Uterus (tissue), 4 donors: Measurements from ENCODE around the gene BSN. TPM values are rescaled to one million over a fixed set of nuclear protein-coding genes. Genes with fewer than 3 reads are reported as not detected.

Experiments used
- DNase-seq, 2 donors: peaks; one replicate each; pipeline ENCODE4 v3.0.0-alpha.2; 2019 to 2020
- H3K27ac ChIP-seq, 2 donors: fragments of 200-600 bp; sonication (generic); 1 replicate in 1 of 2; 2 replicates in 1 of 2; pipeline ENCODE4 v1.5.1; 2016 to 2018
- H3K27me3 ChIP-seq, 2 donors: fragments of 200-600 bp; sonication (generic); one replicate each; pipeline ENCODE4 v1.5.1; 2018 to 2019; ENCODE audit warnings: control low read depth in 1 of 2
- H3K36me3 ChIP-seq, 2 donors: fragments of 200-600 bp; sonication (generic); one replicate each; pipeline ENCODE4 v1.5.1; 2019; ENCODE audit warnings: control low read depth in 1 of 2
- H3K4me1 ChIP-seq, 2 donors: fragments of 200-600 bp; sonication (generic); one replicate each; pipeline ENCODE4 v1.5.1; 2018 to 2019; ENCODE audit warnings: control low read depth in 1 of 2
- H3K4me3 ChIP-seq, 2 donors: fragments of 200-600 bp; sonication (generic); 1 replicate in 1 of 2; 2 replicates in 1 of 2; pipeline ENCODE4 v1.5.1; 2018 to 2019; ENCODE audit warnings: mild to moderate bottlenecking in 1 of 2
- H3K9me3 ChIP-seq, 2 donors: fragments of 200-600 bp; sonication (generic); one replicate each; pipeline ENCODE4 v1.5.1; 2019; ENCODE audit warnings: control low read depth in 1 of 2
- CTCF ChIP-seq, 4 experiments: fragments of 200-600 bp in 2 of 4; fragments of 450-650 bp in 2 of 4; sonication (generic) in 2 of 4; IDR thresholded peaks; one replicate each; pipeline ENCODE4 v1.5.1; 2016 to 2019; ENCODE audit warnings: antibody characterized with exemption in 4 of 4, mild to moderate bottlenecking in 2 of 4, moderate library complexity in 1 of 4
- POLR2A ChIP-seq, 2 donors: fragments of 450-650 bp; IDR thresholded peaks; one replicate each; pipeline ENCODE4 v1.6.1; 2016; ENCODE audit warnings: antibody characterized with exemption in 2 of 2, mild to moderate bottlenecking in 1 of 2, moderate library complexity in 1 of 2
- intact Hi-C: fragments of 100-400 bp; cut with DNase I; formaldehyde crosslinking; loops from one replicate; pipeline ENCODE4 v1.15.1; 2023; ENCODE audit warnings: low total_unique reads
- total RNA-seq, 4 donors: library from RNA; depleted of rRNA in 3 of 4; stranded (reverse); fragments of >200 nt in 3 of 4; gene quantifications; one replicate each; pipeline versions ENCODE4 v1.1.0 to v1.2.4, GENCODE V29; 2014 to 2023
- donor health status: DM: yes; HTN: yes; CAD: no.

Gene BSN
- total RNA-seq, 4 donors from 2014 or later: 0.29 to 0.95 (median 0.60) TPM

- intact Hi-C loops: loop anchor here (10.0 kb wide), 1 partner anchor 125 kb away; no protein-coding TSS in a partner anchor
- TF ChIP-seq CTCF (IDR thresholded peaks at IDR 0.05) (no peak), POLR2A (IDR thresholded peaks at IDR 0.05) (no peak)
- no peak overlapping the region for H3K4me3 ChIP-seq
- H3K4me1 ChIP-seq: no peaks in the 10 kb centered on the region
- DNase-seq: no peak
- H3K27ac ChIP-seq: no peak overlapping the region
- no peaks in the 10 kb centered on the region for H3K27me3 ChIP-seq
- H3K9me3 ChIP-seq: no peaks in the 10 kb centered on the region
- H3K36me3 ChIP-seq: no peaks in the 10 kb centered on the region
Measured at GRCh38 chr3:49709852-49710251, 155.6 kb downstream of the BSN start.

- no peak for DNase-seq
- Histone ChIP-seq H3K9me3 (no peaks in the 10 kb centered on the region), H3K4me3 (no peak overlapping the region), H3K36me3 (no peaks in the 10 kb centered on the region), H3K27ac (no peak overlapping the region), H3K4me1 (no peaks in the 10 kb centered on the region), H3K27me3 (no peaks in the 10 kb centered on the region)
- TF ChIP-seq POLR2A (IDR thresholded peaks at IDR 0.05): no peak
- no peak for TF ChIP-seq CTCF (IDR thresholded peaks at IDR 0.05)
- intact Hi-C loops: no loop called here
Measured at GRCh38 chr3:49711489-49711888, 157.2 kb downstream of the BSN start.

- TF ChIP-seq CTCF (IDR thresholded peaks at IDR 0.05): no peak
- TF ChIP-seq POLR2A (IDR thresholded peaks at IDR 0.05): no peak
- intact Hi-C loops: no loop called here
- H3K4me3 ChIP-seq: no peak overlapping the region
- H3K36me3 ChIP-seq: no peaks in the 10 kb centered on the region
- H3K27me3 ChIP-seq: no peaks in the 10 kb centered on the region
- no peaks in the 10 kb centered on the region for H3K4me1 ChIP-seq
- H3K27ac ChIP-seq: no peak overlapping the region
- DNase-seq: no peak
- no peaks in the 10 kb centered on the region for H3K9me3 ChIP-seq
Measured at GRCh38 chr3:49712166-49712565, 157.9 kb downstream of the BSN start.

- no peaks in the 10 kb centered on the region for H3K36me3 ChIP-seq
- intact Hi-C loops: no loop called here
Measured at GRCh38 chr3:49712631-49713317, 158.5 kb downstream of the BSN start.

More at GRCh38 chr3:49712631-49713317, 158.5 kb downstream of the BSN start:
- Histone ChIP-seq H3K4me1 (no peaks in the 10 kb centered on the region), H3K27me3 (no peaks in the 10 kb centered on the region), H3K27ac (no peak overlapping the region), H3K9me3 (no peaks in the 10 kb centered on the region), H3K4me3 (no peak overlapping the region)
- TF ChIP-seq CTCF (IDR thresholded peaks at IDR 0.05) (no peak), POLR2A (IDR thresholded peaks at IDR 0.05) (no peak)
- DNase-seq: no peak
